Progenitor cell of endocrine pancreas (in vitro differentiated cells): ENCODE data around the gene SNX9. TPM values are rescaled to one million over a fixed set of nuclear protein-coding genes. Genes with fewer than 3 reads are reported as not detected.
A peak's percentile ranks its signal among the peaks of the same experiment; 100 is the strongest.
"Not testable (repeated sequence)": the region's sequence is repeated elsewhere in the genome, so short reads cannot be mapped to it uniquely, and the experiment has no call there.

Experiments used
- DNase-seq: peaks from one replicate; pipeline ENCODE4 v3.0.0; 2021; ENCODE audit warnings: low spot score; ENCODE audit not compliant: unreplicated experiment
- H3K27ac Mint-ChIP-seq: 2 replicates; pipeline ENCODE4 v1.8.0; 2021; ENCODE audit warnings: mild to moderate bottlenecking, moderate library complexity, mixed read lengths
- H3K27me3 Mint-ChIP-seq: 2 replicates; pipeline ENCODE4 v1.8.0; 2021; ENCODE audit warnings: mixed read lengths
- H3K36me3 Mint-ChIP-seq: 2 replicates; pipeline ENCODE4 v1.8.0; 2022; ENCODE audit warnings: mixed read lengths; ENCODE audit not compliant: insufficient read depth
- H3K4me1 Mint-ChIP-seq: 2 replicates; pipeline ENCODE4 v1.8.0; 2021; ENCODE audit warnings: low read depth, mixed read lengths
- H3K4me3 Mint-ChIP-seq: 2 replicates; pipeline ENCODE4 v1.8.0; 2021; ENCODE audit warnings: low read depth, mild to moderate bottlenecking, moderate library complexity, mixed read lengths
- H3K9me3 Mint-ChIP-seq: 2 replicates; pipeline ENCODE4 v1.8.0; 2021; ENCODE audit warnings: low read depth, mixed read lengths
- CTCF ChIP-seq: fragments of 200-600 bp; sonication (generic); IDR thresholded peaks from one replicate; pipeline ENCODE4 v1.5.0; 2021; ENCODE audit warnings: antibody characterized with exemption, mild to moderate bottlenecking; ENCODE audit not compliant: unreplicated experiment
- total RNA-seq: library from RNA; stranded (reverse); gene quantifications from 2 replicates; pipeline ENCODE4 v1.2.1, GENCODE V29; 2021

SNX9 gene
- total RNA-seq, 1 donor from 2014 or later, result 29.3 TPM

GRCh38 chr6:157849288-157850017 is 26.4 kb downstream of the SNX9 start:
- peaks cover 23% of the 10 kb centered on the region for H3K4me1 Mint-ChIP-seq
- TF ChIP-seq CTCF, result no peak
- DNase-seq, result no peak
- H3K36me3 Mint-ChIP-seq, result peaks cover 13% of the 10 kb centered on the region
- H3K27me3 Mint-ChIP-seq, result no peaks in the 10 kb centered on the region
- H3K27ac Mint-ChIP-seq, result peak overlapping the region; percentile 41
- H3K4me3 Mint-ChIP-seq, result no peak overlapping the region
- peaks cover 12% of the 10 kb centered on the region for H3K9me3 Mint-ChIP-seq

- no peak for TF ChIP-seq CTCF
- peak overlapping the region; percentile 41 for H3K27ac Mint-ChIP-seq
- H3K4me3 Mint-ChIP-seq, result no peak overlapping the region
- peaks cover 23% of the 10 kb centered on the region for H3K4me1 Mint-ChIP-seq
- peaks cover 12% of the 10 kb centered on the region for H3K9me3 Mint-ChIP-seq
- no peaks in the 10 kb centered on the region for H3K27me3 Mint-ChIP-seq
- H3K36me3 Mint-ChIP-seq, result peaks cover 13% of the 10 kb centered on the region
- DNase-seq, result no peak
Observed at GRCh38 chr6:157850030-157850429, 27.0 kb downstream of the SNX9 start.

- H3K9me3 Mint-ChIP-seq, result peaks cover 12% of the 10 kb centered on the region
- H3K27ac Mint-ChIP-seq, result peak overlapping the region; percentile 43
- peaks cover 13% of the 10 kb centered on the region for H3K36me3 Mint-ChIP-seq
- H3K4me3 Mint-ChIP-seq, result no peak overlapping the region
- H3K27me3 Mint-ChIP-seq, result no peaks in the 10 kb centered on the region
- TF ChIP-seq CTCF, result no peak
- no peak for DNase-seq
- peaks cover 15% of the 10 kb centered on the region for H3K4me1 Mint-ChIP-seq
Observed at GRCh38 chr6:157853018-157853805, 30.2 kb downstream of the SNX9 start.

GRCh38 chr6:157853902-157854502 is 31.0 kb downstream of the SNX9 start:
- H3K27me3 Mint-ChIP-seq, result no peaks in the 10 kb centered on the region
- no peak overlapping the region for H3K27ac Mint-ChIP-seq
- TF ChIP-seq CTCF, result no peak
- peaks cover 12% of the 10 kb centered on the region for H3K9me3 Mint-ChIP-seq
- H3K36me3 Mint-ChIP-seq, result peaks cover 13% of the 10 kb centered on the region
- H3K4me1 Mint-ChIP-seq, result peaks cover 10% of the 10 kb centered on the region
- DNase-seq, result no peak
- H3K4me3 Mint-ChIP-seq, result no peak overlapping the region

- DNase-seq, result no peak
- no peak overlapping the region for H3K27ac Mint-ChIP-seq
- no peaks in the 10 kb centered on the region for H3K27me3 Mint-ChIP-seq
- no peak for TF ChIP-seq CTCF
- no peak overlapping the region for H3K4me3 Mint-ChIP-seq
- H3K9me3 Mint-ChIP-seq, result peaks cover 12% of the 10 kb centered on the region
- H3K4me1 Mint-ChIP-seq, result no peaks in the 10 kb centered on the region
- peaks cover 12% of the 10 kb centered on the region for H3K36me3 Mint-ChIP-seq
Observed at GRCh38 chr6:157855325-157855724, 32.3 kb downstream of the SNX9 start.

GRCh38 chr6:157855804-157856203 is 32.8 kb downstream of the SNX9 start:
- Mint-ChIP-seq H3K36me3 (peaks cover 12% of the 10 kb centered on the region), H3K9me3 (peaks cover 12% of the 10 kb centered on the region)
- not testable (repeated sequence) for DNase-seq, H3K4me1 Mint-ChIP-seq, H3K27me3 Mint-ChIP-seq, H3K27ac Mint-ChIP-seq, H3K4me3 Mint-ChIP-seq

- DNase-seq, H3K36me3 Mint-ChIP-seq, H3K4me3 Mint-ChIP-seq, H3K27ac Mint-ChIP-seq, H3K9me3 Mint-ChIP-seq, H3K27me3 Mint-ChIP-seq: not testable (repeated sequence)
- peaks cover 21% of the 10 kb centered on the region for H3K4me1 Mint-ChIP-seq
Observed at GRCh38 chr6:157858664-157859063, 35.6 kb downstream of the SNX9 start.
